HG03565 (cell line): ENCODE measurements around the gene MAPKAP1.

Experiments
- ATAC-seq: cut with Tn5 transposase; IDR thresholded peaks from one replicate; pipeline ENCODE4 v1.9.1; 2021; ENCODE audit warnings: mild to moderate bottlenecking, moderate library complexity; ENCODE audit not compliant: unreplicated experiment

MAPKAP1 gene

GRCh38 chr9:125706651-125707471 lies at the start of gene MAPKAP1:
TSS of gene MAPKAP1 (minus strand) at chr9:125707208. CDS start at chr9:125672574, 34,634 bp downstream.
- peak; percentile 72 for ATAC-seq

- no peak for ATAC-seq
Observed at GRCh38 chr9:125756518-125756917, 49.5 kb upstream of the MAPKAP1 start.

- no peak for ATAC-seq
Observed at GRCh38 chr9:125755340-125755739, 48.3 kb upstream of the MAPKAP1 start.

- no peak for ATAC-seq
Observed at GRCh38 chr9:125754096-125754495, 47.1 kb upstream of the MAPKAP1 start.

GRCh38 chr9:125752070-125752628 lies 45.1 kb upstream of the MAPKAP1 start:
- ATAC-seq: no peak

GRCh38 chr9:125750627-125751011 lies 43.6 kb upstream of the MAPKAP1 start:
- ATAC-seq: no peak

GRCh38 chr9:125749951-125750626 lies 43.1 kb upstream of the MAPKAP1 start:
- no peak for ATAC-seq

- no peak for ATAC-seq
Observed at GRCh38 chr9:125749287-125749935, 42.4 kb upstream of the MAPKAP1 start.

- no peak for ATAC-seq
Observed at GRCh38 chr9:125748446-125749099, 41.6 kb upstream of the MAPKAP1 start.

GRCh38 chr9:125747765-125748445 lies 40.9 kb upstream of the MAPKAP1 start:
- no peak for ATAC-seq

GRCh38 chr9:125747053-125747764 lies 40.2 kb upstream of the MAPKAP1 start, which contains the start of gene PBX3:
TSS of gene PBX3 (plus strand) at chr9:125747373.
- ATAC-seq: peak; percentile 8

GRCh38 chr9:125746774-125747052 lies 39.7 kb upstream of the MAPKAP1 start:
- ATAC-seq: no peak

GRCh38 chr9:125746017-125746773 lies 39.2 kb upstream of the MAPKAP1 start:
- ATAC-seq: peak; percentile 50

GRCh38 chr9:125745682-125746016 lies 38.6 kb upstream of the MAPKAP1 start:
- no peak for ATAC-seq

GRCh38 chr9:125745018-125745417 lies 38.0 kb upstream of the MAPKAP1 start:
- ATAC-seq: no peak

GRCh38 chr9:125744616-125745015 lies 37.6 kb upstream of the MAPKAP1 start:
- ATAC-seq: no peak

- no peak for ATAC-seq
Observed at GRCh38 chr9:125743682-125744428, 36.8 kb upstream of the MAPKAP1 start.

- ATAC-seq: no peak
Observed at GRCh38 chr9:125742657-125743056, 35.6 kb upstream of the MAPKAP1 start.

GRCh38 chr9:125739436-125739835 lies 32.4 kb upstream of the MAPKAP1 start:
- no peak for ATAC-seq
